Esophagus (tissue), 2 donors: ENCODE measurements around the gene SHB. TPM values are rescaled to one million over a fixed set of nuclear protein-coding genes. Genes with fewer than 3 reads are reported as not detected.

Experiments
- H3K27ac ChIP-seq, 2 donors: one replicate each; pipeline ENCODE4 v1.5.1; 2013; ENCODE audit warnings: low read depth in 2 of 2, mild to moderate bottlenecking in 2 of 2, inconsistent platforms in 1 of 2, low read length in 1 of 2, moderate library complexity in 1 of 2
- H3K27me3 ChIP-seq, 2 donors: one replicate each; pipeline ENCODE4 v1.6.1; 2013; ENCODE audit warnings: low read length in 2 of 2, control low read depth in 1 of 2, mild to moderate bottlenecking in 1 of 2; ENCODE audit not compliant: insufficient read depth in 2 of 2, control insufficient read depth in 1 of 2
- H3K36me3 ChIP-seq, 2 donors: one replicate each; pipeline ENCODE4 v1.6.1; 2013; ENCODE audit warnings: low read length in 1 of 2; ENCODE audit not compliant: control insufficient read depth in 2 of 2, insufficient read depth in 2 of 2
- H3K4me1 ChIP-seq, 2 donors: one replicate each; pipeline ENCODE4 v1.6.1; 2013; ENCODE audit warnings: low read length in 1 of 2; ENCODE audit not compliant: control insufficient read depth in 2 of 2, insufficient read depth in 2 of 2
- H3K4me3 ChIP-seq, 2 donors: one replicate each; pipeline ENCODE4 v1.5.1; 2013; ENCODE audit warnings: low read length in 2 of 2, mild to moderate bottlenecking in 2 of 2, low read depth in 1 of 2, moderate library complexity in 1 of 2
- H3K9me3 ChIP-seq, 2 donors: one replicate each; pipeline ENCODE4 v1.6.1; 2013; ENCODE audit warnings: mild to moderate bottlenecking in 2 of 2, low read depth in 1 of 2, low read length in 1 of 2, moderate library complexity in 1 of 2; ENCODE audit not compliant: control insufficient read depth in 2 of 2, insufficient read depth in 1 of 2
- WGBS, 2 donors: extraction: QIAGEN DNeasy Blood & Tissue Kit; methylation state at CpG; one replicate each; pipeline ENCODE4 v1.1.7; 2013; 5-methylcytosine and 5-hydroxymethylcytosine counted together
- polyA plus RNA-seq, 2 donors: library from polyadenylated mRNA; stranded (reverse); fragments of 200-250 nt; gene quantifications; one replicate each; pipeline ENCODE4 v1.2.3, GENCODE V29; 2013
- donor health status: healthy with polysubstance abuse.
- donor health status: Bipolar disorder and iron deficiency.

SHB gene
- polyA plus RNA-seq, 2 donors: 14.7 to 15.7 TPM

- Histone ChIP-seq H3K27me3 (no peaks in the 10 kb centered on the region), H3K4me1 (no peaks in the 10 kb centered on the region), H3K9me3 (no peaks in the 10 kb centered on the region), H3K36me3 (peaks cover 0 to 3% of the 10 kb centered on the region in 2 donors), H3K27ac (no peak overlapping the region), H3K4me3 (no peak overlapping the region)
- 75 to 81% methylated on average over 6 of the region's 6 CpGs for WGBS, 2 donors
These were observed 90.6 kb downstream of the SHB start for GRCh38 chr9:37978481-37978864.

GRCh38 chr9:37977851-37978480, 91.1 kb downstream of the SHB start:
- H3K27me3 ChIP-seq: no peaks in the 10 kb centered on the region
- no peak overlapping the region for H3K4me3 ChIP-seq
- peaks cover 0 to 3% of the 10 kb centered on the region in 2 donors for H3K36me3 ChIP-seq
- H3K27ac ChIP-seq: no peak overlapping the region
- no peaks in the 10 kb centered on the region for H3K9me3 ChIP-seq
- WGBS, 2 donors: 74 to 77% methylated on average over 5 of the region's 5 CpGs
- no peaks in the 10 kb centered on the region for H3K4me1 ChIP-seq

DNA sequence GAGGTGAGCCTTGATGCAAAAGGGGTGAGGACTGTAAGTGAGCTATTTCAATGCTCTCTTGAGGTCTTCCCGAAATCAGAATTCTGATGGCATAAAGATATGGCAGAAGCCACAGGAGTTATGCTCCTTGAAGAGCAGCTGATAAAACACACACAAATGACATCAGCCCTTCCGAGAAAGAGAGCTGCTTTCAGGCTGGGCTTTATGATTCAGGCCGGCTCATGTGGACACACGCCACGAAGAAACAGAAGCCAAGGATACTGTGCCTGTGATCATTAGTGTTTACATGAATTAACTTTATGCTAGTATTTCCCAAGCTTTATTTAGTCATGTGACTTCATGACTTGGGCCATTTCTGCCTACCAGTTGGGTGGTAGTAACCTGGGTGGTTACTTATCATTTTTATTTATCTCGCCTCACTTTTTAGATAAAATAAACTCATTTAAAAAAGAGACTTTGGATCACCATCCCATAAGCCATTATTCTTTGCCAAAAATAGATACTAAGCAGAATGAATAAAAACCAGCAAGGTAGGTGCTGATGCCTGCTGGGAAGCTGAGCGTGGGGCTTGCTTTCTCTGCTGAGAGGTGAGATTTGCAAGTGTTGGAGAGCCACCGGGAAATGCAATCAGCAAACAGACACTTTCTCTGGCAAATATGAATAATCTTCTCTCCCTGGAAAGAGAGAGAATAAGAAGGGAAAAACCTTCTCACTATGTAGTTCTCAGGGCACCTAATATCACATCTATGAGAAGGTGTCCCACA, 92.1 kb downstream of the SHB start:
- Histone ChIP-seq H3K27ac (peak overlapping the region; percentile 42 to 59), H3K36me3 (peaks cover 0 to 3% of the 10 kb centered on the region in 2 donors), H3K9me3 (no peaks in the 10 kb centered on the region), H3K4me3 (no peak overlapping the region), H3K27me3 (no peaks in the 10 kb centered on the region), H3K4me1 (no peaks in the 10 kb centered on the region)
- 35 to 46% methylated on average over 8 of the region's 8 CpGs for WGBS, 2 donors

- H3K4me3 ChIP-seq: no peak overlapping the region
- 94 to 98% methylated on average over 4 of the region's 4 CpGs for WGBS, 2 donors
These were observed 93.4 kb downstream of the SHB start for GRCh38 chr9:37975639-37976038.

GRCh38 chr9:37974506-37975173, 94.4 kb downstream of the SHB start:
- 88% methylated on average over 18 of the region's 18 CpGs for WGBS, 2 donors
- no peak overlapping the region for H3K27ac ChIP-seq
- H3K27me3 ChIP-seq: no peaks in the 10 kb centered on the region

More at GRCh38 chr9:37975639-37976038, 93.4 kb downstream of the SHB start:
- Histone ChIP-seq H3K9me3 (no peaks in the 10 kb centered on the region), H3K27ac (no peak overlapping the region), H3K4me1 (no peaks in the 10 kb centered on the region), H3K36me3 (peaks cover 0 to 3% of the 10 kb centered on the region in 2 donors), H3K27me3 (no peaks in the 10 kb centered on the region)

GRCh38 chr9:37972351-37972848, 96.6 kb downstream of the SHB start:
- peaks cover 0 to 9% of the 10 kb centered on the region in 2 donors for H3K36me3 ChIP-seq
- H3K27ac ChIP-seq: no peak overlapping the region
- 71 to 72% methylated on average over 4 of the region's 4 CpGs for WGBS, 2 donors
- no peaks in the 10 kb centered on the region for H3K27me3 ChIP-seq
- no peak overlapping the region for H3K4me3 ChIP-seq
- H3K4me1 ChIP-seq: peaks cover 3 to 15% of the 10 kb centered on the region in 2 donors
- H3K9me3 ChIP-seq: no peaks in the 10 kb centered on the region

More at GRCh38 chr9:37974506-37975173, 94.4 kb downstream of the SHB start:
- Histone ChIP-seq H3K36me3 (peaks cover 0 to 7% of the 10 kb centered on the region in 2 donors), H3K4me1 (peaks cover 0 to 4% of the 10 kb centered on the region in 2 donors), H3K4me3 (no peak overlapping the region), H3K9me3 (no peaks in the 10 kb centered on the region)

DNA sequence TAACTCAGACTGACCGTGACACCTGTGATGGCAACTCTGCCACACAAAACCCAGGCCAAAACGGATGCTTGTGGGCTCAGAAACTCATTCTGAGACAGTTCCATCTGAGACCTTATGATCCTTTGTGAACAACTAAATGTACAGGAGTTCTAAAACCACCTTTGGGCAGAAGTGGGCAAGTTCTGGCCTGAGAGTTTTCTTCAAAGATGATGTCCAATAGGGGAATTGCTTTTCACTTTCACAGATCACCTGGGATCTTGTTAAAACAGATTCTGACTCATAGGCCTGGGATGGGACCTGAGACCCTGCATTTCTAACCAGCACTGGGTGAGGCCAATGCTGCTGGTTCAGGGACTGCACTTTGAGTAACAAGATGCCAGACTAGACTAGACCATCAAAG, 97.3 kb downstream of the SHB start:
- peaks cover 0 to 9% of the 10 kb centered on the region in 2 donors for H3K36me3 ChIP-seq
- H3K27ac ChIP-seq: no peak overlapping the region
- H3K4me3 ChIP-seq: no peak overlapping the region
- peaks cover 4 to 18% of the 10 kb centered on the region in 2 donors for H3K4me1 ChIP-seq
- WGBS, 2 donors: 43 to 75% methylated on average over 2 of the region's 2 CpGs
- H3K27me3 ChIP-seq: no peaks in the 10 kb centered on the region
- no peaks in the 10 kb centered on the region for H3K9me3 ChIP-seq

DNA sequence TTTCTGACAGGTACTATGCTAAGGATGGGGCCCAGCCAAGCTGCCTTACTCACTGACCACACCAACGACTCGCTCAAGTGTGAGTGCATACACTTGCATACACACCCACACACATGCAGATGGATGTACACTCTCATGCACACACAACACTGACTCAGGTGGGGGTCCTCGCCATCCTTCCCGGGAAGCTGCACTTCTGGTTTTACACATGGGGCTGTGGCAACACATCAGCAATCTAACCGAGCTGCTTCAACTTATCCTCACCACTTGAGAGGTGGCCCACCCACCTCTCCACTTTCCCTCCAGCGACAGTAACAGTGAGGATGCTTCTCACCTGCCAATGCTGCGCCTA, 97.9 kb downstream of the SHB start:
- Histone ChIP-seq H3K9me3 (no peaks in the 10 kb centered on the region), H3K27me3 (no peaks in the 10 kb centered on the region), H3K27ac (no peak overlapping the region), H3K4me1 (peaks cover 5 to 21% of the 10 kb centered on the region in 2 donors), H3K36me3 (peaks cover 0 to 9% of the 10 kb centered on the region in 2 donors), H3K4me3 (no peak overlapping the region)
- WGBS, 2 donors: 69 to 79% methylated on average over 7 of the region's 7 CpGs

- H3K27ac ChIP-seq: no peak overlapping the region
- H3K9me3 ChIP-seq: no peaks in the 10 kb centered on the region
- peaks cover 5 to 24% of the 10 kb centered on the region in 2 donors for H3K4me1 ChIP-seq
- H3K27me3 ChIP-seq: no peaks in the 10 kb centered on the region
- 83 to 89% methylated on average over 11 of the region's 11 CpGs for WGBS, 2 donors
- H3K36me3 ChIP-seq: peaks cover 0 to 9% of the 10 kb centered on the region in 2 donors
- no peak overlapping the region for H3K4me3 ChIP-seq
These were observed 98.5 kb downstream of the SHB start for GRCh38 chr9:37970301-37971107.
